Spleen (tissue), 11 donors: ENCODE measurements around the gene TGDS. TPM values are rescaled to one million over a fixed set of nuclear protein-coding genes. Genes with fewer than 3 reads are reported as not detected.

Experiments used
- DNase-seq: peaks from one replicate; pipeline ENCODE4 v3.0.0-alpha.2; 2020
- H3K27ac ChIP-seq, 8 donors: fragments of 200-600 bp; sonication (generic) in 7 of 8; 1 replicate in 4 of 8; 2 replicates in 4 of 8; pipeline versions ENCODE4 v1.5.0 to v1.8.0; 2016 to 2021; ENCODE audit warnings: inconsistent platforms in 4 of 8, mild to moderate bottlenecking in 4 of 8, moderate library complexity in 1 of 8
- H3K27me3 ChIP-seq, 7 donors: fragments of 200-600 bp; sonication (generic) in 6 of 7; replicated peaks in 1 of 7; 1 replicate in 4 of 7; 2 replicates in 3 of 7; pipeline versions ENCODE4 v1.5.0 to v1.8.0; 2016 to 2021; ENCODE audit warnings: inconsistent platforms in 3 of 7, mild to moderate bottlenecking in 1 of 7
- H3K36me3 ChIP-seq, 6 donors: fragments of 200-600 bp; sonication (generic) in 5 of 6; 1 replicate in 4 of 6; 2 replicates in 2 of 6; pipeline versions ENCODE4 v1.5.0 to v1.8.0; 2016 to 2021; ENCODE audit warnings: inconsistent platforms in 2 of 6
- H3K4me1 ChIP-seq, 6 donors: fragments of 200-600 bp; sonication (generic) in 5 of 6; 1 replicate in 3 of 6; 2 replicates in 3 of 6; pipeline versions ENCODE4 v1.5.0 to v1.8.0; 2016 to 2021; ENCODE audit warnings: inconsistent platforms in 3 of 6
- H3K4me3 ChIP-seq, 8 donors: fragments of 200-600 bp; sonication (generic) in 7 of 8; 1 replicate in 4 of 8; 2 replicates in 4 of 8; pipeline versions ENCODE4 v1.5.0 to v1.8.0; 2016 to 2021; ENCODE audit warnings: inconsistent platforms in 4 of 8, mild to moderate bottlenecking in 4 of 8, moderate library complexity in 2 of 8
- H3K9me3 ChIP-seq, 8 donors: fragments of 200-600 bp; sonication (generic) in 7 of 8; 1 replicate in 4 of 8; 2 replicates in 4 of 8; pipeline versions ENCODE4 v1.5.0 to v1.8.0; 2016 to 2021; ENCODE audit warnings: inconsistent platforms in 4 of 8
- POLR2A ChIP-seq, 3 donors: fragments of 450-650 bp; IDR thresholded peaks; one replicate each; pipeline ENCODE4 v1.5.1; 2017; ENCODE audit warnings: antibody characterized with exemption in 3 of 3, mild to moderate bottlenecking in 1 of 3
- POLR2AphosphoS5 ChIP-seq, 3 donors: sonication (generic); formaldehyde crosslinking; IDR thresholded peaks; one replicate each; pipeline ENCODE4 v1.5.1; 2017; ENCODE audit warnings: antibody characterized with exemption in 3 of 3
- WGBS, 5 donors: extraction: QIAGEN DNeasy Blood & Tissue Kit in 3 of 5; methylation state at CpG; one replicate each; pipeline versions ENCODE4 v1.1.5 to v1.1.7; 2013 to 2018; 5-methylcytosine and 5-hydroxymethylcytosine counted together
- intact Hi-C: fragments of 100-400 bp; cut with DNase I; formaldehyde crosslinking; loops from one replicate; pipeline ENCODE4 v1.15.0; 2023; ENCODE audit warnings: low total_unique reads
- polyA plus RNA-seq, 3 donors: library from polyadenylated mRNA; stranded (reverse); fragments of 200-250 nt; gene quantifications; one replicate each; pipeline ENCODE4 v1.2.1, GENCODE V29; 2013
- total RNA-seq, 7 donors: library from RNA; depleted of rRNA in 3 of 7; stranded (reverse); fragments of >200 nt in 3 of 7; fragmentation: NEBNext Ultra II Directional in 4 of 7; extraction: Animal tissue kit (Norgen Biotek cat#: 25700) in 4 of 7; gene quantifications; one replicate each; pipeline versions ENCODE4 v1.1.0 to v1.2.1, GENCODE V29; 2016 to 2021
- TF ChIP-seq, protein P1 (sequence below), 11 experiments: fragments of 200-600 bp in 7 of 11; fragments of 450-650 bp in 4 of 11; sonication (generic) in 4 of 11; IDR thresholded peaks in 8 of 11; conservative IDR thresholded peaks in 3 of 11; 1 replicate in 7 of 11; 2 replicates in 4 of 11; pipeline versions ENCODE4 v1.4.0 to v1.8.0; 2016 to 2021; ENCODE audit warnings: antibody characterized with exemption in 11 of 11, inconsistent platforms in 4 of 11, mild to moderate bottlenecking in 1 of 11
- donor health status: healthy with polysubstance abuse.
- donor health status: DM: no; HTN: no; CAD: no; lungs with moderate emphysema.
- donor health status: DM: no; HTN: no; CAD: no.
- donor health status: Bipolar disorder and iron deficiency.
- donor health status: healthy.
- donor health status: DM: no; HTN: no; CAD: no.
- donor health status: DM: yes; HTN: yes; CAD: no.

The TGDS gene
- total and polyA plus RNA-seq, 10 donors, result 9.6 to 16.3 (median 11.7) TPM

- intact Hi-C loops, result no loop called here
- 79 to 97% (median 92%) methylated on average over 1 of the region's 1 CpG for WGBS, 5 donors
- H3K27ac ChIP-seq, result no peak overlapping the region
- no peaks in the 10 kb centered on the region for H3K4me1 ChIP-seq
- H3K4me3 ChIP-seq, result no peak overlapping the region
- DNase-seq, result no peak
- TF ChIP-seq POLR2A (IDR thresholded peaks at IDR 0.05) (no peak), POLR2AphosphoS5 (IDR thresholded peaks at IDR 0.05) (no peak)
- TF ChIP-seq, protein P1, sequence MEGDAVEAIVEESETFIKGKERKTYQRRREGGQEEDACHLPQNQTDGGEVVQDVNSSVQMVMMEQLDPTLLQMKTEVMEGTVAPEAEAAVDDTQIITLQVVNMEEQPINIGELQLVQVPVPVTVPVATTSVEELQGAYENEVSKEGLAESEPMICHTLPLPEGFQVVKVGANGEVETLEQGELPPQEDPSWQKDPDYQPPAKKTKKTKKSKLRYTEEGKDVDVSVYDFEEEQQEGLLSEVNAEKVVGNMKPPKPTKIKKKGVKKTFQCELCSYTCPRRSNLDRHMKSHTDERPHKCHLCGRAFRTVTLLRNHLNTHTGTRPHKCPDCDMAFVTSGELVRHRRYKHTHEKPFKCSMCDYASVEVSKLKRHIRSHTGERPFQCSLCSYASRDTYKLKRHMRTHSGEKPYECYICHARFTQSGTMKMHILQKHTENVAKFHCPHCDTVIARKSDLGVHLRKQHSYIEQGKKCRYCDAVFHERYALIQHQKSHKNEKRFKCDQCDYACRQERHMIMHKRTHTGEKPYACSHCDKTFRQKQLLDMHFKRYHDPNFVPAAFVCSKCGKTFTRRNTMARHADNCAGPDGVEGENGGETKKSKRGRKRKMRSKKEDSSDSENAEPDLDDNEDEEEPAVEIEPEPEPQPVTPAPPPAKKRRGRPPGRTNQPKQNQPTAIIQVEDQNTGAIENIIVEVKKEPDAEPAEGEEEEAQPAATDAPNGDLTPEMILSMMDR (IDR thresholded peaks at IDR 0.05 in 8 of 11, conservative IDR thresholded peaks at IDR 0.05 in 3 of 11), result no peak
- H3K9me3 ChIP-seq, result no peaks in the 10 kb centered on the region
- H3K27me3 ChIP-seq, result no peaks in the 10 kb centered on the region
- no peaks in the 10 kb centered on the region for H3K36me3 ChIP-seq
Observed at GRCh38 chr13:94556041-94556440, 39.9 kb downstream of the TGDS start.

- peaks cover 0 to 13% (median 3%) of the 10 kb centered on the region in 6 donors for H3K4me1 ChIP-seq
- no peak overlapping the region for H3K4me3 ChIP-seq
- H3K36me3 ChIP-seq, result no peaks in the 10 kb centered on the region
- H3K9me3 ChIP-seq, result no peaks in the 10 kb centered on the region
- TF ChIP-seq POLR2AphosphoS5 (IDR thresholded peaks at IDR 0.05) (no peak), POLR2A (IDR thresholded peaks at IDR 0.05) (no peak)
- TF ChIP-seq, protein P1 (IDR thresholded peaks at IDR 0.05 in 8 of 11, conservative IDR thresholded peaks at IDR 0.05 in 3 of 11), result no peak
- intact Hi-C loops, result loop anchor here (5.0 kb wide), 1 partner anchor 49 kb away; the partner anchor contains the start of gene GPR180
- WGBS, 5 donors, result 83 to 98% (median 95%) methylated on average over 4 of the region's 4 CpGs
- no peak overlapping the region for H3K27ac ChIP-seq
- no peak for DNase-seq
- H3K27me3 ChIP-seq, result peaks cover 0 to 9% (median 0%) of the 10 kb centered on the region in 7 donors
Observed at GRCh38 chr13:94553766-94554165, 42.2 kb downstream of the TGDS start.

DNA sequence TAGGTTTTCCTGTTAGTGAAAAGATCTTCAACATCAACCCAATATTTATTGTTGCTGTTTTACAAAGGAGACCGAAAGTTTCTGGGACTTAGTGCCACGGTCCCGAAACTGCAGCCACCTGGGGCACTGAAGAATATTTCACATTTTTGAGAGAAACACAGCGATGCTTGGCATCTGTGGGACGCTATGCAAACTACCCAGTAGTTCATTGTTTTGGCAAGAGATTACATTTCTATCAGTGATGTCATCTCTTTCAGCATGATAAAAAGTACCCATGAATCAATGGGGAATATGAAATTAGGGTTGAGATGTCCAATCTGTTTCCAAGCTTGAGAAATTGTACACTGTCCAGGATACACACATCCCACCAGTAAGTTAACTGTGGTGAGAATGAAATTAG is 43.9 kb downstream of the TGDS start:
- intact Hi-C loops, result loop anchor here (5.0 kb wide), 1 partner anchor 50 kb away; the partner anchor contains the start of gene GPR180
- no peak overlapping the region for H3K4me3 ChIP-seq
- no peaks in the 10 kb centered on the region for H3K9me3 ChIP-seq
- TF ChIP-seq POLR2AphosphoS5 (IDR thresholded peaks at IDR 0.05) (no peak), POLR2A (IDR thresholded peaks at IDR 0.05) (no peak)
- TF ChIP-seq, protein P1 (IDR thresholded peaks at IDR 0.05 in 8 of 11, conservative IDR thresholded peaks at IDR 0.05 in 3 of 11), result no peak
- no peak for DNase-seq
- H3K4me1 ChIP-seq, result peaks cover 6 to 23% (median 13%) of the 10 kb centered on the region in 6 donors
- H3K27me3 ChIP-seq, result peaks cover 0 to 9% (median 0%) of the 10 kb centered on the region in 7 donors
- no peaks in the 10 kb centered on the region for H3K36me3 ChIP-seq
- H3K27ac ChIP-seq, result peak overlapping the region in 1 of 8 donors; percentile 7
- WGBS, 5 donors, result 89 to 92% (median 91%) methylated on average over 5 of the region's 5 CpGs

DNA sequence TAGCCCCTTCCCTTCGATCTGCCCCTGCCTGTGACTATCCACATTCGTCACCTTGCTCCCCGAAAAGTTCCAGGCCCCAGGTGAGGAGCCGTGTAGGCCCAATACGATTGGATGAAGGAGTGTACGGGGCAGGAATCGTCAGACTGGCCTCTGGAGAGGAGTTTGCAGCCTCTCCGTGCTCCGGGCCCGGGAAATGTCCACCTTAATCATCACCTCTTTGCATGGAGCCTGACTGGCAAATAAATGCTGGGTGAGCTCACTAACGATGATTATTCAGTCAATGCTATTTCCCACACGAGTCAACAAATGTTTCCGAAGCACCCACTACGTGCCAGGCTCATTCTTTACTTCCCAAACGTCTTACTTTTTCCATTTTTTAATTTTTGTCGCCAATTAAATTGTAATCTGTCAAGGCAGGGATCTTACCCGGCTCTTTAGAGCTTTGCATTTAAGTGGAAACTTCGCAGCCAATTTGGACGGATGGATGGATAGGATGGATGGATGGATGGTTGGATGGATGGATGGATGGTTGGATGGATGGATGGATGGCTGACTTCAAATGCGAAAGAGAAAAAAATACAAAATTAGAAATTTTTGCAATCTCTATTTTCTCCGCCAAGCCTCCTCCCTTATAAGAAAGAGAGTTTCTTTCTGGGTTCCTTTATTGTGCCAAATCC is 45.8 kb downstream of the TGDS start:
- intact Hi-C loops, result loop anchor here (5.0 kb wide), 1 partner anchor 52 kb away; the partner anchor contains the start of gene GPR180
- no peak for DNase-seq
- peak overlapping the region; percentile 41 to 82 (median 64) for H3K4me3 ChIP-seq
- 22 to 27% (median 25%) methylated on average over 16 to 21 of the region's 21 CpGs for WGBS, 5 donors
- H3K36me3 ChIP-seq, result no peaks in the 10 kb centered on the region
- peaks cover 6 to 23% (median 13%) of the 10 kb centered on the region in 6 donors for H3K4me1 ChIP-seq
- no peak for TF ChIP-seq POLR2A (IDR thresholded peaks at IDR 0.05)
- TF ChIP-seq, protein P1 (IDR thresholded peaks at IDR 0.05 in 8 of 11, conservative IDR thresholded peaks at IDR 0.05 in 3 of 11), result no peak
- TF ChIP-seq POLR2AphosphoS5 (IDR thresholded peaks at IDR 0.05), result no peak
- H3K27me3 ChIP-seq, result peaks cover 0 to 9% (median 0%) of the 10 kb centered on the region in 7 donors
- no peaks in the 10 kb centered on the region for H3K9me3 ChIP-seq
- H3K27ac ChIP-seq, result peak overlapping the region; percentile 87 to 94 (median 90)
